Skeletal muscle tissue (tissue), 4 donors: ENCODE measurements around the gene CLIC5. TPM values are rescaled to one million over a fixed set of nuclear protein-coding genes. Genes with fewer than 3 reads are reported as not detected.

Experiments used
- H3K27ac ChIP-seq: one replicate; pipeline ENCODE4 v1.7.0; 2013; ENCODE audit warnings: mild to moderate bottlenecking, low read depth, low read length, inconsistent platforms
- H3K27me3 ChIP-seq, 3 donors: one replicate each; pipeline ENCODE4 v1.7.0; 2013; ENCODE audit warnings: low read length in 3 of 3; ENCODE audit not compliant: control insufficient read depth in 3 of 3, insufficient read depth in 3 of 3
- H3K36me3 ChIP-seq, 3 donors: one replicate each; pipeline ENCODE4 v1.7.0; 2013; ENCODE audit warnings: low read length in 3 of 3; ENCODE audit not compliant: control insufficient read depth in 3 of 3, insufficient read depth in 3 of 3
- H3K4me1 ChIP-seq, 3 donors: one replicate each; pipeline ENCODE4 v1.7.0; 2013; ENCODE audit warnings: low read length in 3 of 3, mild to moderate bottlenecking in 3 of 3; ENCODE audit not compliant: control insufficient read depth in 3 of 3, insufficient read depth in 3 of 3
- H3K4me3 ChIP-seq, 3 donors: one replicate each; pipeline ENCODE4 v1.7.0; 2013; ENCODE audit warnings: low read length in 3 of 3
- H3K9ac ChIP-seq, 3 donors: one replicate each; pipeline ENCODE4 v1.7.0; 2013; ENCODE audit warnings: low read length in 3 of 3, mild to moderate bottlenecking in 3 of 3, moderate library complexity in 2 of 3, low read depth in 1 of 3
- H3K9me3 ChIP-seq, 3 donors: one replicate each; pipeline ENCODE4 v1.7.0; 2013; ENCODE audit warnings: low read length in 3 of 3; ENCODE audit not compliant: control insufficient read depth in 3 of 3
- total RNA-seq: library from RNA; depleted of rRNA; stranded (reverse); fragments of >200 nt; gene quantifications from one replicate; pipeline ENCODE4 v1.2.3, GENCODE V29; 2014
- donor health status: Osteomylitis.

The CLIC5 gene
- total RNA-seq, 1 donor from 2014 or later, result 7.8 TPM

- Histone ChIP-seq H3K36me3 (no peaks in the 10 kb centered on the region), H3K27me3 (no peaks in the 10 kb centered on the region), H3K9ac (no peak overlapping the region), H3K4me1 (peaks cover 14 to 20% (median 17%) of the 10 kb centered on the region in 3 donors), H3K4me3 (no peak overlapping the region), H3K9me3 (no peaks in the 10 kb centered on the region), H3K27ac (no peak overlapping the region)
Observed at GRCh38 chr6:46039646-46040045, 24.0 kb upstream of the CLIC5 start.

DNA sequence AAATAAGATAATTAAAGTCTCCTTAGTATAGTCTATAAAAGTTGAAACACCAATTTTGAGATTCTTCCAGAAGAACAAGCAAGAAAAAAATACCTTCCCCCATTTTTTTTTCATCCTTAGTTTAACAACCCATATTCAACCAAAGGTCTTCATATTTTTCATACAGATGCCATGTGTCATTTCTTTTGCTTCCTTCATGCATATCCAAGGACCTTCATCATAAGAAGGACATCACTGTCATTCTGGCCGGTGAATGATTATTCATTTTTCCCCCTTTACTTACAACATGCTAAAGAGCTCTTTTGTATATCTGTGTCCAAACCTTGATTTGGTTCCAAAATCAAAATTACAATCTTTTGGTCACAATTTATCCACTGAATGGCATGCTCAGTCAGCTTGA, 21.3 kb upstream of the CLIC5 start:
- Histone ChIP-seq H3K27me3 (no peaks in the 10 kb centered on the region), H3K27ac (no peak overlapping the region), H3K36me3 (no peaks in the 10 kb centered on the region), H3K9me3 (no peaks in the 10 kb centered on the region), H3K4me3 (no peak overlapping the region), H3K9ac (no peak overlapping the region), H3K4me1 (peaks cover 0 to 2% (median 0%) of the 10 kb centered on the region in 3 donors)

DNA sequence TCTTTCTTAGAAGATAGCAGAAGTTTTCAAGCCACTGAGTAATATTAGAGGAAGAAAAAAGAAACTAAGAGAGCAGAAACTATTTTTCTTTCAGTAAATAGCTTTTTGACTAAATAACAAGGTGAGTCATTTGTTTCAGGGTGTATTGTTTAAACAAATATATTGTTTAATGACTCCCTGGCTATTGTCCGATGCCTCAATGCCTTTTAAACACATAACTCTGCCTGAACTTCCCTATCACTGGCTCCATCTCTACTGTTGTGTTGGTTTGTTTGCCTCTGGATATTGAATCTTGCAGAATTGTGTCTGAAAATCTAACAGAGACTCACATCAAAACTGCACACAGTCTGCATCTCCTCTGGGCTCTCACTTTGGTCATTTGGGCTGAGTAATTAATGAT, 19.6 kb upstream of the CLIC5 start:
- no peaks in the 10 kb centered on the region for H3K27me3 ChIP-seq
- no peak overlapping the region for H3K4me3 ChIP-seq
- H3K36me3 ChIP-seq, result no peaks in the 10 kb centered on the region
- no peak overlapping the region for H3K27ac ChIP-seq
- H3K9me3 ChIP-seq, result no peaks in the 10 kb centered on the region
- peaks cover 0 to 2% (median 0%) of the 10 kb centered on the region in 3 donors for H3K4me1 ChIP-seq
- no peak overlapping the region for H3K9ac ChIP-seq

GRCh38 chr6:46032110-46032998, 16.7 kb upstream of the CLIC5 start:
- no peaks in the 10 kb centered on the region for H3K9me3 ChIP-seq
- H3K9ac ChIP-seq, result no peak overlapping the region
- no peak overlapping the region for H3K4me3 ChIP-seq
- no peaks in the 10 kb centered on the region for H3K27me3 ChIP-seq
- H3K36me3 ChIP-seq, result no peaks in the 10 kb centered on the region
- H3K27ac ChIP-seq, result no peak overlapping the region
- no peaks in the 10 kb centered on the region for H3K4me1 ChIP-seq

- no peaks in the 10 kb centered on the region for H3K27me3 ChIP-seq
- H3K36me3 ChIP-seq, result no peaks in the 10 kb centered on the region
- H3K9ac ChIP-seq, result no peak overlapping the region
- no peaks in the 10 kb centered on the region for H3K4me1 ChIP-seq
- no peak overlapping the region for H3K27ac ChIP-seq
- H3K9me3 ChIP-seq, result no peaks in the 10 kb centered on the region
- no peak overlapping the region for H3K4me3 ChIP-seq
Observed at GRCh38 chr6:46029602-46030001, 13.9 kb upstream of the CLIC5 start.

DNA sequence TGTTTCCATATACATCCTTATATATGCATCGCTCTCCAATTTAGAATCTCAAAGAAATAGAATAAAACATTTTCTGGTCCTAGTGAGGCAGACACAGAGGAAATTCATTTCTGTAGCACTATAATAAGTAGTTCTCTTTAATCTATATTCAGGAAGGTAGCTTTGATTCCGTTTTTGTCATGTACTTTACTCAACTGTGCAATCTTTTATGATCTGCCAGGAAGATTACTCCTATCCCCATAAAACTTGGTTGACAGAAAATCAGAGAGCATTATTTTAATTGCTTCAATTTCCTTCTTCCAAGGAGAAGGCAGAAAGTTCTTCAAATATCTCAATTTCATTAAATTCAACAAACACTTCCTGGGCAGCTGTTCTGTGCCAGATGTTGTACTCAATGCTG, 10.6 kb upstream of the CLIC5 start:
- H3K9me3 ChIP-seq, result no peaks in the 10 kb centered on the region
- no peak overlapping the region for H3K4me3 ChIP-seq
- no peaks in the 10 kb centered on the region for H3K36me3 ChIP-seq
- peaks cover 5 to 9% (median 5%) of the 10 kb centered on the region in 3 donors for H3K4me1 ChIP-seq
- no peaks in the 10 kb centered on the region for H3K27me3 ChIP-seq
- H3K27ac ChIP-seq, result no peak overlapping the region
- no peak overlapping the region for H3K9ac ChIP-seq

DNA sequence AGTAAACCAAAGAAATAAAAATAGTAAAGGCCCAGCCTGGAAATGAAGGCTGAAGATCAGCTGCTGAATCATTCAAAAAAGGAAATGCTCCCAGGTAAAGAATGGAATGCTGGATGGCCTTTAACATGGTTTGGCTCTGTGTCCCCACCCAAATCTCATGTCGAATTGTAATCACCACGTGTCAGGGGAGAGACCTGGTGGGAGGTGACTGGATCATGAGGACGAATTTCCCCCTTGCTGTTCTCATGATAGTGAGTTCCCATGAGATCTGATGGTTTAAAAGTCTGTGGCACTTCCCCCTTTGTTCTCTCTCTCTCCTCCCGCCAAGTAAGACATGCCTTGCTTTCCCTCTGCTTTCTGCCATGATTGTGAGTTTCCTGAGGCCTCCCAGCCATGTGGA, 9.9 kb upstream of the CLIC5 start:
- Histone ChIP-seq H3K36me3 (no peaks in the 10 kb centered on the region), H3K9me3 (no peaks in the 10 kb centered on the region), H3K27ac (no peak overlapping the region), H3K27me3 (no peaks in the 10 kb centered on the region), H3K4me1 (peaks cover 5 to 9% (median 5%) of the 10 kb centered on the region in 3 donors), H3K4me3 (no peak overlapping the region), H3K9ac (no peak overlapping the region)

DNA sequence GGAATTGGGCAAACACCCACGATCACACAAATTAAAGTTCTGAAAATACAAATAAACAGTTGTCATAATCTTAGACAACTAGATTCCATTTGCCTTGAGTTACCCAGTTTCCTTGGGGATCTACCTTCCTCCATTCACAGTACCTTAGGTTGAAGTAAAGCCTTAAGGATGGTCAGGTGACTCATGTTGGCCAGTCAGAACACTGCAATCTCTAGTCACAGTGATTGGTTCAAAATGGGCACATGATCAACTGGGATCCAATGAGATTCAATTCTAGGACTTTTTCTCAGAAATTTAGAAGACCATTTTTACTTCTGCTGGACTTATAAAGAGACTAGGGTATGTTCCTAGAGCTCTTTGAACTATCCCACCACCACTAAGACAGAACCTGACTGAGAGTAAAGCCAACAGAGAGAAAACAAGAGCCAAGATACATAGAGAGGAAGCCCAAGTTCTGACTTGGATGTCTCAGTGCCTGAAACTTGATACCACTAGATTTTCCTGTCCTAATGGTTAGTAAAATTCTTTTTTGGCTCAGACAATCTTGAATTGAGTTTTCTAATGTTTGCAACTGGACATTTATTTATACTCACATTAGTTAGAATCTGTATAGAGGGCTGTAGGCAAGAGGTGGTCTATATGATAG, 8.6 kb upstream of the CLIC5 start:
- no peaks in the 10 kb centered on the region for H3K9me3 ChIP-seq
- H3K27me3 ChIP-seq, result no peaks in the 10 kb centered on the region
- no peaks in the 10 kb centered on the region for H3K36me3 ChIP-seq
- peaks cover 5 to 9% (median 5%) of the 10 kb centered on the region in 3 donors for H3K4me1 ChIP-seq
- H3K4me3 ChIP-seq, result no peak overlapping the region
- no peak overlapping the region for H3K27ac ChIP-seq
- H3K9ac ChIP-seq, result no peak overlapping the region

- H3K27ac ChIP-seq, result no peak overlapping the region
- no peaks in the 10 kb centered on the region for H3K9me3 ChIP-seq
- H3K36me3 ChIP-seq, result no peaks in the 10 kb centered on the region
- no peak overlapping the region for H3K4me3 ChIP-seq
- H3K4me1 ChIP-seq, result peaks cover 5 to 9% (median 5%) of the 10 kb centered on the region in 3 donors
- H3K27me3 ChIP-seq, result no peaks in the 10 kb centered on the region
- no peak overlapping the region for H3K9ac ChIP-seq
Observed at GRCh38 chr6:46023216-46023915, 7.7 kb upstream of the CLIC5 start.
